Gastroesophageal sphincter (tissue), 4 donors: ENCODE data around the gene MED22. TPM values are rescaled to one million over a fixed set of nuclear protein-coding genes. Genes with fewer than 3 reads are reported as not detected.
"Not testable (repeated sequence)": the region's sequence is repeated elsewhere in the genome, so short reads cannot be mapped to it uniquely, and the experiment has no call there.

Experiments
- ATAC-seq: fragments of 150-250 bp; one replicate; pipeline ENCODE4 v1.9.1; 2016; ENCODE audit warnings: mild to moderate bottlenecking, moderate library complexity
- H3K27ac ChIP-seq, 4 donors: fragments of 200-600 bp; sonication (generic) in 3 of 4; 1 replicate in 3 of 4; 2 replicates in 1 of 4; pipeline ENCODE4 v1.5.1; 2016 to 2019
- H3K27me3 ChIP-seq: fragments of 200-600 bp; sonication (generic); one replicate; pipeline ENCODE4 v1.5.1; 2019
- H3K36me3 ChIP-seq, 2 donors: fragments of 200-600 bp; sonication (generic); one replicate each; pipeline ENCODE4 v1.5.1; 2019; ENCODE audit warnings: control low read depth in 1 of 2
- H3K4me1 ChIP-seq, 3 donors: fragments of 200-600 bp; sonication (generic); 1 replicate in 2 of 3; 2 replicates in 1 of 3; pipeline ENCODE4 v1.5.1; 2016 to 2019; ENCODE audit warnings: control low read depth in 2 of 3
- H3K4me3 ChIP-seq, 2 donors: fragments of 200-600 bp; sonication (generic); one replicate each; pipeline ENCODE4 v1.5.1; 2019; ENCODE audit warnings: mild to moderate bottlenecking in 1 of 2, moderate library complexity in 1 of 2
- H3K9me3 ChIP-seq, 3 donors: fragments of 200-600 bp; sonication (generic); one replicate each; pipeline ENCODE4 v1.5.1; 2017 to 2019; ENCODE audit warnings: control low read depth in 2 of 3
- CTCF ChIP-seq, 4 experiments: fragments of 200-600 bp in 2 of 4; fragments of 450-650 bp in 2 of 4; sonication (generic) in 1 of 4; IDR thresholded peaks; one replicate each; pipeline ENCODE4 v1.5.1; 2017 to 2019; ENCODE audit warnings: antibody characterized with exemption in 4 of 4, mild to moderate bottlenecking in 2 of 4, moderate library complexity in 2 of 4
- EP300 ChIP-seq: sonication (generic); formaldehyde crosslinking; IDR thresholded peaks from one replicate; pipeline ENCODE4 v1.6.1; 2017; ENCODE audit warnings: antibody characterized with exemption, mild to moderate bottlenecking
- POLR2A ChIP-seq, 2 donors: fragments of 450-650 bp; IDR thresholded peaks; one replicate each; pipeline ENCODE4 v1.6.1; 2017; ENCODE audit warnings: antibody characterized with exemption in 2 of 2, mild to moderate bottlenecking in 2 of 2, moderate library complexity in 1 of 2
- POLR2AphosphoS5 ChIP-seq: sonication (generic); formaldehyde crosslinking; IDR thresholded peaks from one replicate; pipeline ENCODE4 v1.6.1; 2017; ENCODE audit warnings: antibody characterized with exemption
- WGBS, 2 donors: methylation state at CpG; one replicate each; pipeline ENCODE4 v1.1.5; 2018; ENCODE audit warnings: low coverage in 1 of 2; 5-methylcytosine and 5-hydroxymethylcytosine counted together
- total RNA-seq, 4 donors: library from RNA; depleted of rRNA; stranded (reverse); fragments of >200 nt; gene quantifications; one replicate each; pipeline ENCODE4 v1.1.0, GENCODE V29; 2016

The MED22 gene
- total RNA-seq, 4 donors from 2014 or later, result 25.1 to 47.3 (median 37.8) TPM

DNA sequence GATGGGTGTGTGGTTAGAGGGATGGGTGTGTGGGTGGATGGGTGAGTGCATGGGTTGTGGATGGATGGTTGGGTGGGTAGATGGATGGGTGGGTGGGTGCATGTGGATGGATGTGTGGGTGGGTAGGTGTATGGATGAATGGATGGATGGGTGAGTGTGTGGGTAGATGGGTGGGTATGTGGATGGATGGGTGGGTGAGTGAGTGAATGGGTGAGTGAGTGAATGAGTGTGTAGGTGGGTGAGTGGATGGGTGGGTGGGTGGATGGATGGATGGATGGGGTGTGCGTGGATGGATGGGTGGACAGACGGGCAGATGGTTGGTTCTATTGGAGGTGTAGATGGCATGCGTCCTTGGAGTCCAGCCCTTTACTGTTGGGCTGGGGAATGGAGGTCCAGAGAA is 45.5 kb upstream of the MED22 start:
- Histone ChIP-seq H3K4me3 (no peak overlapping the region), H3K4me1 (no peaks in the 10 kb centered on the region), H3K36me3 (no peaks in the 10 kb centered on the region), H3K9me3 (no peaks in the 10 kb centered on the region), H3K27ac (no peak overlapping the region), H3K27me3 (peaks cover 73% of the 10 kb centered on the region)
- 80 to 88% methylated on average over 3 of the region's 3 CpGs for WGBS, 2 donors
- TF ChIP-seq POLR2AphosphoS5 (no peak), POLR2A (IDR thresholded peaks at IDR 0.05) (no peak), CTCF (IDR thresholded peaks at IDR 0.05) (no peak), EP300 (no peak)
- no peak for ATAC-seq

DNA sequence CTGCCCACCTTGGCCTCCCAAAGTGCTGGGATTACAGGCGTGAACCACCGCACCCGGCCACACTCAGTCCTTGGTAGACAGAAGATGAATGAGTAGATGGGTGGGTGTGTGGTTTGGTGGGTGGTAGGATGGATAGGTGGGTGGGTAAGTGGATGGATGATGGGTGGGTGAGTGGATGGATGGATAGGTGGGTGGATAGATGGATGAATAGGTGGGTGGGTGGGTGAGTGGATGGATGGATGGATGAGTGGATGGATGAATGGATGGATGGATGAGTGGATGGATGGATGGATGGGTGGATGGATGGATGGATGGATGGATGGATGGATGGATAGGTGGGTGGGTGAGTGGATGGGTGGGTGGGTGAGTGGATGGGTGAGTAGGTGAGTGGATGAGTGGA is 44.4 kb upstream of the MED22 start:
- H3K27me3 ChIP-seq, result peaks cover 73% of the 10 kb centered on the region
- H3K4me1 ChIP-seq, ATAC-seq, H3K36me3 ChIP-seq, H3K27ac ChIP-seq, H3K4me3 ChIP-seq, H3K9me3 ChIP-seq: not testable (repeated sequence)
- no CpG with 5 or more reads among the region's 3 CpGs for WGBS, 2 donors

DNA sequence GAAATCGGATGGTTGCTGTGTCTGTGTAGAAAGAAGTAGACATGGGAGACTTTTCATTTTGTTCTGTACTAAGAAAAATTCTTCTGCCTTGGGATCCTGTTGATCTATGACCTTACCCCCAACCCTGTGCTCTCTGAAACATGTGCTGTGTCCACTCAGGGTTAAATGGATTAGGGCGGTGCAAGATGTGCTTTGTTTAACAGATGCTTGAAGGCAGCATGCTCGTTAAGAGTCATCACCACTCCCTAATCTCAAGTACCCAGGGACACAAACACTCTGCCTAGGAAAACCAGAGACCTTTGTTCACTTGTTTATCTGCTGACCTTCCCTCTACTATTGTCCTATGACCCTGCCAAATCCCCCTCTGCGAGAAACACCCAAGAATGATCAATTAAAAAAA is 43.5 kb upstream of the MED22 start:
- H3K36me3 ChIP-seq, ATAC-seq, H3K27ac ChIP-seq, H3K4me3 ChIP-seq, H3K9me3 ChIP-seq, H3K4me1 ChIP-seq: not testable (repeated sequence)
- no CpG with 5 or more reads among the region's 4 CpGs for whole genome bisulfite sequencing, 2 donors
- peaks cover 67% of the 10 kb centered on the region for H3K27me3 ChIP-seq

DNA sequence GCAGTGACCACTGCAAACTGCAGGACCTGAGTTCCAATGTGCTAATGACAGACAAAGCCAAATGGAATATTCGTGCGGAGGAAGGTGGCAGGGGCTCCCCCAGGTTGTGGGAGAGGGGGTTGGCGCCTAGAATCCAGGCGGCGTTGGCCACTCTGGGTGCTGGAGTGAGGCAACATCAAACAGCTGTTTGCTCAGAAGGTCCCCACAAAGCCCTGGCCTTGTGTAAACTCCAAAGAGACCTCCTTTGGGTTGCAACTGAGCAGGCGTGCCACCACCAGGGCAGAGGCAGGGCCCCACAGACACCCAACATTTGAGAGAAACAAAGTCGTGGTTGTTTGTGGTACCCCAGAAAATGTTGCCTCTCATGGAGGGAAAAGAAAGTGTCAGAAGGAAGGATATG is 42.8 kb upstream of the MED22 start:
- no peak for ATAC-seq
- TF ChIP-seq POLR2AphosphoS5 (no peak), POLR2A (IDR thresholded peaks at IDR 0.05) (no peak), EP300 (no peak), CTCF (IDR thresholded peaks at IDR 0.05) (no peak)
- no peak overlapping the region for H3K4me3 ChIP-seq
- no peak overlapping the region for H3K27ac ChIP-seq
- H3K36me3 ChIP-seq, result no peaks in the 10 kb centered on the region
- H3K9me3 ChIP-seq, result no peaks in the 10 kb centered on the region
- peaks cover 59% of the 10 kb centered on the region for H3K27me3 ChIP-seq
- no peaks in the 10 kb centered on the region for H3K4me1 ChIP-seq
- 73% methylated on average over 5 of the region's 7 CpGs; no CpG with 5 or more reads in 1 of the 2 donors for WGBS, 2 donors

DNA sequence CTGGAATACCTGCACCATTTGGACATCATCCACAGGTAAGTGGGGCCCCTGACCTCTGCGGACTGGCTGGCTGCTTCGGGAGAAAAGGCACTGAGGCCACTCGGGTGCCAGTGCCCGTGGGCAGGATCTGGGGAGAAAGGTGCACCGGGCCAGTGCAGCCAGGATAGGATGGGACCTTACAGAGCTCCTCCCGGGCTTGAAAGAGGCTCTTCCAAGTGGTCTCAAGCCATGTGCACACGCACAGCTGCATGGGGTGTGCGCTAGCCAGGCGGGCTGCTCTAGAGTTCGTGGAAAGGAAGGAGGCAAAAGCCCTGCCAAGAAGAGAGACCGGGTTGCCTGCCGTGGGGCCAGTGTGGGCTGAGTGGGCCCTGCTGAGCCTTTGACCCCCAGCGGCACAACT is 41.6 kb upstream of the MED22 start:
- H3K27ac ChIP-seq, result no peak overlapping the region
- H3K36me3 ChIP-seq, result no peaks in the 10 kb centered on the region
- WGBS, 2 donors, result 20 to 80% methylated on average over 1 to 4 of the region's 13 CpGs
- no peaks in the 10 kb centered on the region for H3K9me3 ChIP-seq
- no peak for TF ChIP-seq EP300
- TF ChIP-seq CTCF (IDR thresholded peaks at IDR 0.05), result no peak
- TF ChIP-seq POLR2AphosphoS5, result no peak
- TF ChIP-seq POLR2A (IDR thresholded peaks at IDR 0.05), result no peak
- H3K4me1 ChIP-seq, result no peaks in the 10 kb centered on the region
- H3K27me3 ChIP-seq, result peaks cover 48% of the 10 kb centered on the region
- ATAC-seq, result no peak
- H3K4me3 ChIP-seq, result no peak overlapping the region

DNA sequence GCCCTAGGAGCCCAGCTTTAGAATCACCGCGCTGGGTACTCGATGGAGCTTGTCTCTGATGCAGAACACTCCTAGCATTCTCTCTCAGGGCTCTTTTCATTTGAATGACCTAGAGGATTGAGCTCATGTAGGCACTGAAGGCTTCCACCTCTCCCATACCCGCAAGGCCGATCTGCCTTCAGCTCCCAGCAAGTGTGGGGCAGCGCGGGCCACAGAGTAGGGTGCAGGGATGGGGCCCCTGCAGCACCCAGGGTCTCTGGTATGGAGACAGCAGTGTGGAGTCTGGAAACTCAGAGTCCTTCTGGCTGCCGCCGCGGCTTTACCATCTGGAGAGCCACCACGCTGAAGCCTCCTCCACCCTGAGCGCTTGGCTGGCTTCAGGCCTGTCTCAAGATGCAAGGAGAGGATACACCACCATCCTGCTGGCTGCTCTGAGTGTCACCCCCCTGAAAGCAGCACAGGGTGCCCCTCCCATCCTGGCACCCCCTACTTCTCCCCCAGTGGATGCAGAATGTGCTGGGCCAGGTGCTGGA is 41.2 kb upstream of the MED22 start:
- Histone ChIP-seq H3K27me3 (peaks cover 43% of the 10 kb centered on the region), H3K4me3 (no peak overlapping the region), H3K36me3 (no peaks in the 10 kb centered on the region), H3K4me1 (no peaks in the 10 kb centered on the region), H3K27ac (no peak overlapping the region), H3K9me3 (no peaks in the 10 kb centered on the region)
- 86% methylated on average over 2 of the region's 12 CpGs; no CpG with 5 or more reads in 1 of the 2 donors for WGBS, 2 donors
- no peak for ATAC-seq
- TF ChIP-seq CTCF (IDR thresholded peaks at IDR 0.05) (no peak), POLR2AphosphoS5 (no peak), POLR2A (IDR thresholded peaks at IDR 0.05) (no peak), EP300 (no peak)
